HG03064 (cell line): ENCODE data around the gene ABI3BP.

Experiments
- ATAC-seq: cut with Tn5 transposase; IDR thresholded peaks from one replicate; pipeline ENCODE4 v1.9.1; 2021; ENCODE audit warnings: low read depth; ENCODE audit not compliant: unreplicated experiment

ABI3BP gene

GRCh38 chr3:100856821-100857220 lies 136.4 kb downstream of the ABI3BP start:
- no peak for ATAC-seq

DNA sequence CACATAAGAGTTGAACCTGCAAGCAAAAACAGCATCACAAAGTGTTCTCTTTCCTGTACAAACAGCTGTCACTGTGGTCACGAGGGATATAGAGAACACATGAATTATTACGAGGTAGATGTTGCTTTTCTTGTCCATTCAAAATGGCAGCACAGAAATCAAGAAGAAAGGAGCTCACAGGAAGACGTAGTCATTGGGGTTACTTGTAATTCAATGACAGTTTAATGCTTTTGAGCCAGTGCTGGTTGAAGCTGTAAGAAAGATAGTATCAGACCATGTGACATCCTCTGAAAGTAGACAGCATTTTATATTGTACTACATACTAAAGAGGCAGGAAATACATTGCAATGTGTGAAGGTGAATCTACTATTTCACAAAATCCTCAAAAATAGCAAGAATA lies 140.4 kb downstream of the ABI3BP start:
- no peak for ATAC-seq

GRCh38 chr3:100850701-100851100 lies 142.5 kb downstream of the ABI3BP start:
- ATAC-seq, result no peak

GRCh38 chr3:100850156-100850555 lies 143.1 kb downstream of the ABI3BP start:
- ATAC-seq, result no peak

GRCh38 chr3:100844063-100844936 lies 148.9 kb downstream of the ABI3BP start:
- no peak for ATAC-seq

- no peak for ATAC-seq
Measured at GRCh38 chr3:100838157-100838556, 155.1 kb downstream of the ABI3BP start.

DNA sequence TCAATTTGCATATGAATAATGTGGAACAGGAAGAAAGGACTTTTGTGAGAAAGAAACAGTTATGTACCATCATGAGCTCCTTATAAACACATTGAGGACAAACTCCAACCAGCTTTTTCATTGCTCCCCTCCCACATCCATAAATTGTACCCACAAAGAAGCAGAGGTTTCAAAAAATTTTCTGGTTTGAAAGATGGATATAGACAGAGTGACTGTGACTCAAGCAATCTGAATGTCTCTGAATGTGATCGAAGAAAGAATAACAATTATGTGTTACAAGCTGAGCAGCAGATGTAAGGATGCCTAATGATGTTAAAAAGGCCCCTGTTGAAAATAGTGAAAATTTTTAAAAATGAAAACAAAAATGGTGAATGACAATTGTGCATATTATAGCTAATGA lies 156.6 kb downstream of the ABI3BP start:
- ATAC-seq, result no peak

DNA sequence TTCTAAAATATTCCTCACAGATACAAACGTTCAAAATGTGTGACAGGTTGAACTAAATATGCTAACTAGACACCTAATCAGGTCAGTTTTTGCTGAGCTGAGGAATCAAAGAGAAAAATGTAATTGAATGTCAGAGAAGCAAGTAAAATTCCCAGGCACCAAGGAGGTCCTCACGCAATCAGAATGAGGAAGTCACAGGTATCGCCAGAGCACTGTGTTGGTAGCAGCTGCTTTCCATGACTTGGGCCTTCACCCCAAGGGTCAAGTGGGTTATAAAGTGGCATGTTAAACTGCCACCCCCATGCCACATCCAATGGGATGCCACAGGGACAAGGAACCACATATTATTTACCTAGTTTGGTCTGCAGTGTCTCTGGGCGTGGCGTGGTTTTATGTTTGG lies 158.9 kb downstream of the ABI3BP start:
- ATAC-seq, result no peak

GRCh38 chr3:100833483-100833882 lies 159.7 kb downstream of the ABI3BP start:
- no peak for ATAC-seq

GRCh38 chr3:100831629-100832028 lies 161.6 kb downstream of the ABI3BP start:
- no peak for ATAC-seq

- ATAC-seq, result no peak
Measured at GRCh38 chr3:100830931-100831330, 162.3 kb downstream of the ABI3BP start.

- no peak for ATAC-seq
Measured at GRCh38 chr3:100825574-100825973, 167.6 kb downstream of the ABI3BP start.

DNA sequence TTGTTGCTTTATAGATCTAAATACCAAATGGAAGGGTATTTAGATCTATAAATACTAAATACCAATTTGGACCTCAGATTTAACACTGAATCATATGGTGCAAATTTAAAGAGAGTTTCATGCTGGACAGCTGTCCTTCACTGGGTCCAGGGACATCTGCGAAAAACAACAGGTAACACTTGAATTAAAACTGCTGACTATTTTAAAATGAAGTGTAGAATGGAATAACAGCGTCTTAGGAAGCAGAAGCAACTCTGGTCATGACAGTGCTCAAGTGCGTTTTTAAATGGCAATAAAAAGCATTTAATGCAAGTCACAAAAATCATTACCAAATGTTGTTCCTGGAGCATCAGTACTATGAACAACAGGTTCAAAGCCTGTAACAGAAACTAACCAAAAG lies 177.6 kb downstream of the ABI3BP start:
- ATAC-seq, result no peak

- no peak for ATAC-seq
Measured at GRCh38 chr3:100813828-100814227, 179.4 kb downstream of the ABI3BP start.

GRCh38 chr3:100811779-100812507 lies 181.3 kb downstream of the ABI3BP start:
- ATAC-seq, result no peak

DNA sequence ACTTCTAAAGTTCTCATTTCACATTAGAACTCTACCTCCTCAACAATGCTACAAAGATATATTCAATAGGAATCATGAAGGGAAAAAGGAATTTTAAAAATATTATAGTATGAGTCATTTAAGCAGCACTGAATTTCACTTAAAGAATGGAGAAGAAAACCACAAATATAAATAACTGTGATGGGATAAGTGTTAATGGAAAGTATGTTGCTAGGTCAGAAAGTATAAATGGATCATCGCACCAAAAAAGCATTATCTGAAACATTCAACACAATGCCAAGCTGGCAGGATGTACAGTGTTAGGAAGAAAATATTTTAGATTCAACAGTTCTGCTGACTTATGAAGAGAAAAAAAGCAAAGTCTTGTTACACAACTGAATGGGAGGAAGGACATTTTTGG lies 182.6 kb downstream of the ABI3BP start:
- ATAC-seq, result no peak

DNA sequence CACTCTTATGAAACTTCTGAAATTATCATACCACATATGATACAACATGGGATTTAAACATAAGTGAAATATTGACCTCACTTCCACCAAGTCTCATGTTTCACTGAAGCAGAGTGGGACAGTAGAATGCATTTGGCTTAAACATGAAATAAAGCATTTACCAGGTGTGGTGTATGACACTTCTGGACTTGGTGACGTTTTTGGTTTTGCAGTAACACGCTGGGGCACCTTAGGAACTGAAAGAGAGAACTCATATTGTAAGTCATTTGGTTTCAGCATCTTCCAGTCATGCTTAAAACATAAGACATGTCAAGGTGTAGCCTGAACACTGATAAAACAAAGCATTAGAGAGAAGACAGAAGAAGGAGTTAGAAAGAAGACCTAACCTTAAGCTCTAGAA lies 188.6 kb downstream of the ABI3BP start:
- ATAC-seq, result no peak

- ATAC-seq, result no peak
Measured at GRCh38 chr3:100803711-100804110, 189.5 kb downstream of the ABI3BP start.

DNA sequence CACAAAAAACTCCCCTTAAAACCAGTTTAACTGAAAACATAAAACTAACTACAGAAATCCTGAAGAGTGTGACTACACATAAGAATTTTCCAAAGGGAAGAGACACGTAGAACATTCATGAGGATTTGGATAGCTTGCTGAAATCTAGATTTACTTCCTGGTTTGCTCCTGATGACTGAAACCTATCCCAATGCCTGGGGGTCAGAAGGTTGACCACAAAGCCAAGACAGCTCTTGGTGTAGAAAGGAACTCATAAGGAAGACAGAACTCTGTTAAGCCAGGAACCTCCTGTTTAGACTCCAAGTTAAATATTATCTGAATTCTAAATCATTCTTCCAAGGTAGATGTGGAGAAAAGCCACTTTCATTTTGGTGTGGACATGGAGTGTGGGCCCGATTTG lies 191.1 kb downstream of the ABI3BP start:
- ATAC-seq, result no peak

DNA sequence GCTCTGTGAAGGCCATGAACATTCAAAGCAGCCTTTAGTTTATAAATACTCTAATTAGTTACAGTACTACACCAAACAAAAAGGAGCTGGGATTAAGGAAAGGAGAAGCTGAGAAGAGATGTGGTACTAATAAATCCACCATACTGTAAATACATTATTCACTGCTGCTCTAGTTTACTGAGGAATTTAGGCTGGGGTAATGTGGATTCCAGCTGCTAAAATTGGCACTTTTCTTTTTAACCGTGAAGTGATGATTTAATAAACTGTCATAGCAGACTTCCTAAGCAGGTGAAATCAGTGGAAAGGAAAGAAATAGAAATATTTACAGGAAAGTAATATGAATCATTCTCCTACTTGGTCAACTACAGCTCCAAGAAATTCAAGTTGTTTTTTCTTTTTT lies 195.2 kb downstream of the ABI3BP start:
- no peak for ATAC-seq

DNA sequence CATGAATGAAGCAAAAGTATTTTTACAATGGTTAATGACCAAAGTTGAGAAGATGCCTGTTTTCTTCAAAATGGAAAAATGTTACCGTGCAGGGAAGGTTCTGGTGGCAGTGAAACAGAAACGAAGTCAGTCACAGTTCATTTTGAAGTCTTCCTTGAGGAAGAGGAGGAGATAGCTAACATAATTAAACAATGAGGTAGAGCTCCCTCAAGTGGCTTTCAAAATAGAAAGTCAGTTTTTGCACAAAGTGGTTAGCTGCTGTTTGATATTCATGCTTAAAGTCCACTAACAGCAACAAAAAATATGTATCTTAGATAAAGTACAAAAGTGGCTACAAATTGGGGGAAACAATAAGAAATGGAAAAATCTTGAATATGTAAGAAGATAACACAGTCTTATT lies 196.7 kb downstream of the ABI3BP start:
- no peak for ATAC-seq

DNA sequence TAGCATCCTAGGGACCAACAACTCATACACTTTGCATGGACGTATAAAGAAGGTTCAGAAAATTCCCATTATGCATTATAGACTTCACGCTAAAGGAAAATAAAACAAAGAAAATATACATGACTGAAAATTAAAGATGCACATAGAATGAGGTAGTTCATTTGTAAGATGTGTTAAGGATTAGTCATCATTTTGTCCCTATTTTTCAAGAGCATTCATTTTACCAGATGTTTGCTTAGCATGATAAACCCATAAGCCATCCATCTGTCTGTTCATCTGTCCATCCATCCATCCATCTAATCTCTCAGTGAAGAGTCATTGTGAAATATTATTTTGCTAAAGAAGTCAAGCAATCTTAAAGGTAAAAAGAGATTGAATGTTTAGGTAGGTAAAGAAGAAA lies 203.6 kb downstream of the ABI3BP start:
- ATAC-seq, result no peak
